Natural killer cell (primary cell): ENCODE results near the gene POU4F2. TPM values are rescaled to one million over a fixed set of nuclear protein-coding genes. Genes with fewer than 3 reads are reported as not detected.

ENCODE experiments used
- ATAC-seq, 3 donors: fragments of 150-1000 bp in 2 of 3; fragments of 200-7000 bp in 1 of 3; cut with Tn5 transposase; 1 replicate in 1 of 3; 2 replicates in 2 of 3; pipeline ENCODE4 v1.10.0; 2021; ENCODE audit warnings: mild to moderate bottlenecking in 2 of 3, moderate library complexity in 2 of 3
- DNase-seq, 2 donors: peaks; one replicate each; pipeline versions ENCODE4 v3.0.0 to v3.0.0-alpha.2; 2013 to 2021; ENCODE audit warnings: mixed read lengths in 1 of 2
- H3K27ac ChIP-seq: one replicate; pipeline ENCODE4 v1.5.1; 2013; ENCODE audit warnings: mild to moderate bottlenecking, low read length
- H3K27me3 ChIP-seq: one replicate; pipeline ENCODE4 v1.6.1; 2013; ENCODE audit warnings: low read length; ENCODE audit not compliant: control insufficient read depth, insufficient read depth
- H3K36me3 ChIP-seq: one replicate; pipeline ENCODE4 v1.6.1; 2013; ENCODE audit warnings: low read length; ENCODE audit not compliant: control insufficient read depth, insufficient read depth
- H3K4me1 ChIP-seq: one replicate; pipeline ENCODE4 v1.6.1; 2013; ENCODE audit warnings: low read length; ENCODE audit not compliant: control insufficient read depth, insufficient read depth
- H3K4me3 ChIP-seq: one replicate; pipeline ENCODE4 v1.5.1; 2013; ENCODE audit warnings: low read length
- H3K9me3 ChIP-seq: one replicate; pipeline ENCODE4 v1.6.1; 2013; ENCODE audit warnings: low read length; ENCODE audit not compliant: control insufficient read depth, insufficient read depth
- H3K27ac Mint-ChIP-seq, 2 donors: one replicate each; pipeline ENCODE4 v1.8.0; 2022; ENCODE audit warnings: mild to moderate bottlenecking in 2 of 2, mixed read lengths in 2 of 2, moderate library complexity in 1 of 2
- H3K27me3 Mint-ChIP-seq, 2 donors: one replicate each; pipeline ENCODE4 v1.8.0; 2022; ENCODE audit warnings: low read depth in 2 of 2, mixed read lengths in 2 of 2
- H3K36me3 Mint-ChIP-seq: one replicate; pipeline ENCODE4 v1.8.0; 2022; ENCODE audit warnings: mixed read lengths
- H3K4me1 Mint-ChIP-seq, 2 donors: one replicate each; pipeline ENCODE4 v1.8.0; 2022; ENCODE audit warnings: mixed read lengths in 2 of 2
- H3K4me3 Mint-ChIP-seq: one replicate; pipeline ENCODE4 v1.8.0; 2022; ENCODE audit warnings: mild to moderate bottlenecking, moderate library complexity, mixed read lengths
- H3K9me3 Mint-ChIP-seq, 2 donors: one replicate each; pipeline ENCODE4 v1.8.0; 2022; ENCODE audit warnings: mixed read lengths in 2 of 2
- WGBS: methylation state at CpG from one replicate; pipeline ENCODE4 v1.1.7; 2013; ENCODE audit warnings: missing lambda C conversion rate; ENCODE audit not compliant: insufficient coverage; 5-methylcytosine and 5-hydroxymethylcytosine counted together
- intact Hi-C: fragments of 100-400 bp; cut with micrococcal nuclease; formaldehyde crosslinking; loops from one replicate; pipeline ENCODE4 v1.14.2; 2022
- total RNA-seq, 4 donors: library from RNA; stranded (reverse); fragments of 120-200 nt in 1 of 4; gene quantifications; one replicate each; pipeline versions ENCODE4 v1.2.3 to v1.2.4, GENCODE V29; 2013 to 2022
- TF ChIP-seq, protein P1 (sequence below): fragments of 200-600 bp; IDR thresholded peaks from one replicate; pipeline ENCODE4 v1.8.0; 2022; ENCODE audit warnings: antibody characterized with exemption

The POU4F2 gene
- not detected for total RNA-seq
- not detected for total RNA-seq (2013)

GRCh38 chr4:146638786-146639505 is at the start of gene POU4F2:
Gene POU4F2, plus strand, starts transcription at chr4:146638893. Its CDS starts 248 bp downstream, at chr4:146639141.
- Histone ChIP-seq H3K27ac (no peak within 1 kb of the TSS), H3K4me1 (peaks cover 8% of the 10 kb centered on the region), H3K27me3 (peaks cover 53% of the 10 kb centered on the region), H3K9me3 (no peaks in the 10 kb centered on the region), H3K36me3 (no peaks in the 10 kb centered on the region), H3K4me3 (no peak within 1 kb of the TSS)
- peaks cover 23% of the 10 kb centered on the region for H3K36me3 Mint-ChIP-seq
- peaks cover 0 to 10% of the 10 kb centered on the region in 2 donors for H3K4me1 Mint-ChIP-seq
- H3K27ac Mint-ChIP-seq, result no peak within 1 kb of the TSS
- WGBS, result 3% methylated on average over 74 of the region's 74 CpGs
- peaks cover 63 to 86% of the 10 kb centered on the region in 2 donors for H3K27me3 Mint-ChIP-seq
- peak in 1 of 3 donors; percentile 33 for ATAC-seq
- peaks cover 2 to 5% of the 10 kb centered on the region in 2 donors for H3K9me3 Mint-ChIP-seq
- intact Hi-C loops, result no loop called here
- peak within 1 kb of the TSS; percentile 52 for H3K4me3 Mint-ChIP-seq
- DNase-seq, result peak in 1 of 2 donors; percentile 4
- TF ChIP-seq, protein P1, sequence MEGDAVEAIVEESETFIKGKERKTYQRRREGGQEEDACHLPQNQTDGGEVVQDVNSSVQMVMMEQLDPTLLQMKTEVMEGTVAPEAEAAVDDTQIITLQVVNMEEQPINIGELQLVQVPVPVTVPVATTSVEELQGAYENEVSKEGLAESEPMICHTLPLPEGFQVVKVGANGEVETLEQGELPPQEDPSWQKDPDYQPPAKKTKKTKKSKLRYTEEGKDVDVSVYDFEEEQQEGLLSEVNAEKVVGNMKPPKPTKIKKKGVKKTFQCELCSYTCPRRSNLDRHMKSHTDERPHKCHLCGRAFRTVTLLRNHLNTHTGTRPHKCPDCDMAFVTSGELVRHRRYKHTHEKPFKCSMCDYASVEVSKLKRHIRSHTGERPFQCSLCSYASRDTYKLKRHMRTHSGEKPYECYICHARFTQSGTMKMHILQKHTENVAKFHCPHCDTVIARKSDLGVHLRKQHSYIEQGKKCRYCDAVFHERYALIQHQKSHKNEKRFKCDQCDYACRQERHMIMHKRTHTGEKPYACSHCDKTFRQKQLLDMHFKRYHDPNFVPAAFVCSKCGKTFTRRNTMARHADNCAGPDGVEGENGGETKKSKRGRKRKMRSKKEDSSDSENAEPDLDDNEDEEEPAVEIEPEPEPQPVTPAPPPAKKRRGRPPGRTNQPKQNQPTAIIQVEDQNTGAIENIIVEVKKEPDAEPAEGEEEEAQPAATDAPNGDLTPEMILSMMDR, result no peak

DNA sequence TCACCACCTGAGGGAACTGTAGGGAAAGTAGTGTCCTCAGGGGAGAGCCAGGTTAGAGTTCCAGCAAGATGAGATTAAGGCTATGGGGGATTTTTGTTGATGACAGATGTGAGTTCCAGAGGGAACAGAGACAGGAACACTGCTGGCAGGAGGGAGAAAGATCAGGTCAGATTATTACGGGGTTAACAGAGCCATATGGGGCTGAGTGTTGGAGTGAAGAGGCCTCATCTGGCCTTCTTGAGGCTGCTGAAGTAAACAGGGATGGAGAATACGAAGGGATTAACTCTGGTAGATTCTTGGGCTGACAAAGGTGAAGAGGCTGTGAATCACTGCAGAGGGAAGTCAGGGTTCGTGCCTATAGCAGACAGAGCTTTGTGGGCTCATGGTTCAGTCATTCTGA is 47.9 kb upstream of the POU4F2 start:
- 73% methylated on average over 3 of the region's 3 CpGs for WGBS
- H3K27me3 ChIP-seq, result no peaks in the 10 kb centered on the region
- no peak overlapping the region for H3K4me3 ChIP-seq
- no peak overlapping the region for H3K4me3 Mint-ChIP-seq
- intact Hi-C loops, result no loop called here
- no peaks in the 10 kb centered on the region for H3K4me1 Mint-ChIP-seq
- TF ChIP-seq, protein P1, result no peak
- ATAC-seq (no peak), DNase-seq (no peak)
- peaks cover 3 to 8% of the 10 kb centered on the region in 2 donors for H3K9me3 Mint-ChIP-seq
- no peaks in the 10 kb centered on the region for H3K36me3 ChIP-seq
- no peaks in the 10 kb centered on the region for H3K4me1 ChIP-seq
- H3K36me3 Mint-ChIP-seq, result no peaks in the 10 kb centered on the region
- no peaks in the 10 kb centered on the region for H3K9me3 ChIP-seq
- H3K27me3 Mint-ChIP-seq, result no peaks in the 10 kb centered on the region
- no peak overlapping the region for H3K27ac ChIP-seq
- H3K27ac Mint-ChIP-seq, result no peak overlapping the region

GRCh38 chr4:146592019-146592418 is 46.7 kb upstream of the POU4F2 start:
- Mint-ChIP-seq H3K9me3 (peaks cover 3 to 8% of the 10 kb centered on the region in 2 donors), H3K27me3 (no peaks in the 10 kb centered on the region), H3K36me3 (no peaks in the 10 kb centered on the region), H3K27ac (no peak overlapping the region), H3K4me3 (no peak overlapping the region), H3K4me1 (no peaks in the 10 kb centered on the region)
- Histone ChIP-seq H3K27ac (no peak overlapping the region), H3K36me3 (no peaks in the 10 kb centered on the region), H3K27me3 (no peaks in the 10 kb centered on the region), H3K4me1 (no peaks in the 10 kb centered on the region), H3K4me3 (no peak overlapping the region), H3K9me3 (no peaks in the 10 kb centered on the region)
- DNase-seq (no peak), ATAC-seq (no peak)
- intact Hi-C loops, result no loop called here
- no CpG with 5 or more reads among the region's 2 CpGs for WGBS
- TF ChIP-seq, protein P1, result no peak
